ENCODE data around the gene HDAC10. TPM values are rescaled to one million over a fixed set of nuclear protein-coding genes. Genes with fewer than 3 reads are reported as not detected.

HDAC10 gene
- total and polyA plus RNA-seq, 10 of the 15 experiments (the other 5 are each of a cell fraction or from before 2014, with no cell fraction given), result 0.26 to 48.6 (median 5.0) TPM

DNA sequence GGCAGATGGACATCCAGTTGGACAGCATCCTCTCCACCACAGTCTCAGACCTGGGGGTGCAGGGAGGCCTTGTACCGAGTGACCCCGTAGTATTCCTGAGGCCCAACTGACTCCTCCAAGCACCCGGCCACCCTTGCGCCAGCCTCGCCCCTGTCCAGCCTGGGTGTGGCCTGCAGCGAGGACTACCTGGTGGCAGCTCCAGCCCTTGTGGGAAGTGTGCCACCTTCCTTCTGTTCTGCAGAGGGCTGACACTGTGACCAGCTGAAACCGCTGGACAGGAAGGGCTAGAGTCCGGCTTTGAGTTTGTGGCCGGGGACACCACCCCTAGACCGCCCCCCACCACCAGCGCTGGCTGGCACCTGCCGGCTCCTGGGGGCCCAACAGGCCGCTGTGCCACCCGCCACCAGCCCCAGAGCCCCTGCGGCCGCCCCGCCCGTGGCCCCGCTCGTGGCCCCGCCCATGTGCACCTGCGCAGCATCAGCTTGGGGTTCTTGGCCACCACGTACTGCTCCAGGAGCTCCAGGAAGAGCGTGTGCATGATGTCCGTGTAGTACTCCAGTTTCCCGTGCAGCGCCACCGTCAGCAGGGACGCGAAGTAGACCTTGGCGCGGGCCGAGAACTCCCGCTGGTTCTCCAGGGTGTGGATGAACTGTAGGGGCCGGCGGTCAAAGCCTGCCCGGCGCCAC, 29.1 kb upstream of the HDAC10 start:
- H2AFZ ChIP-seq (ENCODE audit: control insufficient read depth, low read depth, low read length), result no peak overlapping the region
- 89% methylated on average over 13 of the region's 38 CpGs for WGBS (ENCODE audit: insufficient coverage, insufficient replicate concordance, low lambda C conversion rate, missing lambda C conversion rate)
- POLR2A ChIA-PET, result no interaction called here
- no peaks in the 10 kb centered on the region for H3K9me3 ChIP-seq (replicated peaks; ENCODE audit: control insufficient read depth, insufficient read depth, low read length)
- H3K36me3 ChIP-seq (ENCODE audit: control insufficient read depth in 2 of 2, insufficient read depth in 2 of 2, low read length in 1 of 2), result peaks cover 0 to 45% of the 10 kb centered on the region in 2 experiments; a peak in 3 of 4 replicates
- no peak overlapping the region for H3K27ac ChIP-seq (ENCODE audit: control insufficient read depth, insufficient read depth)
- no peaks in the 10 kb centered on the region for H3K4me1 ChIP-seq (ENCODE audit: control insufficient read depth, insufficient read depth, low read length)
- no peaks in the 10 kb centered on the region for H4K20me1 ChIP-seq (ENCODE audit: control insufficient read depth, insufficient read depth)
- SMC1A ChIA-PET (ENCODE audit: uncharacterized antibody, unreplicated experiment), result no interaction called here
- RAD21 ChIA-PET (ENCODE audit: unreplicated experiment), result interaction anchor here (0.6 to 0.9 kb wide), 2 partner anchors 26 to 35 kb away, joined by 3 read pairs; no protein-coding TSS in a partner anchor
- no peak overlapping the region for H3K4me3 ChIP-seq
- ATAC-seq, result no peak
- no peak for TF ChIP-seq JUNB (IDR thresholded peaks at IDR 0.05)
- TF ChIP-seq, protein P1, sequence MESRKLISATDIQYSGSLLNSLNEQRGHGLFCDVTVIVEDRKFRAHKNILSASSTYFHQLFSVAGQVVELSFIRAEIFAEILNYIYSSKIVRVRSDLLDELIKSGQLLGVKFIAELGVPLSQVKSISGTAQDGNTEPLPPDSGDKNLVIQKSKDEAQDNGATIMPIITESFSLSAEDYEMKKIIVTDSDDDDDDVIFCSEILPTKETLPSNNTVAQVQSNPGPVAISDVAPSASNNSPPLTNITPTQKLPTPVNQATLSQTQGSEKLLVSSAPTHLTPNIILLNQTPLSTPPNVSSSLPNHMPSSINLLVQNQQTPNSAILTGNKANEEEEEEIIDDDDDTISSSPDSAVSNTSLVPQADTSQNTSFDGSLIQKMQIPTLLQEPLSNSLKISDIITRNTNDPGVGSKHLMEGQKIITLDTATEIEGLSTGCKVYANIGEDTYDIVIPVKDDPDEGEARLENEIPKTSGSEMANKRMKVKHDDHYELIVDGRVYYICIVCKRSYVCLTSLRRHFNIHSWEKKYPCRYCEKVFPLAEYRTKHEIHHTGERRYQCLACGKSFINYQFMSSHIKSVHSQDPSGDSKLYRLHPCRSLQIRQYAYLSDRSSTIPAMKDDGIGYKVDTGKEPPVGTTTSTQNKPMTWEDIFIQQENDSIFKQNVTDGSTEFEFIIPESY (IDR thresholded peaks at IDR 0.05), result no peak
- no peak for TF ChIP-seq IKZF1 (conservative IDR thresholded peaks at IDR 0.05)
- no peak for TF ChIP-seq ZBED1 (IDR thresholded peaks at IDR 0.05; ENCODE audit: borderline replicate concordance)
- TF ChIP-seq HCFC1 (IDR thresholded peaks at IDR 0.05; ENCODE audit: low read length), result no peak
- TF ChIP-seq STAT3 (IDR thresholded peaks at IDR 0.05; ENCODE audit: low read depth, low read length), result no peak
- TF ChIP-seq, protein P2, sequence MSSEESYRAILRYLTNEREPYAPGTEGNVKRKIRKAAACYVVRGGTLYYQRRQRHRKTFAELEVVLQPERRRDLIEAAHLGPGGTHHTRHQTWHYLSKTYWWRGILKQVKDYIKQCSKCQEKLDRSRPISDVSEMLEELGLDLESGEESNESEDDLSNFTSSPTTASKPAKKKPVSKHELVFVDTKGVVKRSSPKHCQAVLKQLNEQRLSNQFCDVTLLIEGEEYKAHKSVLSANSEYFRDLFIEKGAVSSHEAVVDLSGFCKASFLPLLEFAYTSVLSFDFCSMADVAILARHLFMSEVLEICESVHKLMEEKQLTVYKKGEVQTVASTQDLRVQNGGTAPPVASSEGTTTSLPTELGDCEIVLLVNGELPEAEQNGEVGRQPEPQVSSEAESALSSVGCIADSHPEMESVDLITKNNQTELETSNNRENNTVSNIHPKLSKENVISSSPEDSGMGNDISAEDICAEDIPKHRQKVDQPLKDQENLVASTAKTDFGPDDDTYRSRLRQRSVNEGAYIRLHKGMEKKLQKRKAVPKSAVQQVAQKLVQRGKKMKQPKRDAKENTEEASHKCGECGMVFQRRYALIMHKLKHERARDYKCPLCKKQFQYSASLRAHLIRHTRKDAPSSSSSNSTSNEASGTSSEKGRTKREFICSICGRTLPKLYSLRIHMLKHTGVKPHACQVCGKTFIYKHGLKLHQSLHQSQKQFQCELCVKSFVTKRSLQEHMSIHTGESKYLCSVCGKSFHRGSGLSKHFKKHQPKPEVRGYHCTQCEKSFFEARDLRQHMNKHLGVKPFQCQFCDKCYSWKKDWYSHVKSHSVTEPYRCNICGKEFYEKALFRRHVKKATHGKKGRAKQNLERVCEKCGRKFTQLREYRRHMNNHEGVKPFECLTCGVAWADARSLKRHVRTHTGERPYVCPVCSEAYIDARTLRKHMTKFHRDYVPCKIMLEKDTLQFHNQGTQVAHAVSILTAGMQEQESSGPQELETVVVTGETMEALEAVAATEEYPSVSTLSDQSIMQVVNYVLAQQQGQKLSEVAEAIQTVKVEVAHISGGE (CRISPR knock-in tag; IDR thresholded peaks at IDR 0.05), result no peak
- no peak for TF ChIP-seq SMAD5 (IDR thresholded peaks at IDR 0.05; ENCODE audit: low read depth)
- no peak for TF ChIP-seq EGR1 (IDR thresholded peaks at IDR 0.05; ENCODE audit: borderline replicate concordance in 1 of 2, low read depth in 2 of 2, low read length in 2 of 2)
- no peak for TF ChIP-seq ASH2L (IDR thresholded peaks at IDR 0.05; ENCODE audit: borderline replicate concordance, low read depth)
- TF ChIP-seq, protein P3, sequence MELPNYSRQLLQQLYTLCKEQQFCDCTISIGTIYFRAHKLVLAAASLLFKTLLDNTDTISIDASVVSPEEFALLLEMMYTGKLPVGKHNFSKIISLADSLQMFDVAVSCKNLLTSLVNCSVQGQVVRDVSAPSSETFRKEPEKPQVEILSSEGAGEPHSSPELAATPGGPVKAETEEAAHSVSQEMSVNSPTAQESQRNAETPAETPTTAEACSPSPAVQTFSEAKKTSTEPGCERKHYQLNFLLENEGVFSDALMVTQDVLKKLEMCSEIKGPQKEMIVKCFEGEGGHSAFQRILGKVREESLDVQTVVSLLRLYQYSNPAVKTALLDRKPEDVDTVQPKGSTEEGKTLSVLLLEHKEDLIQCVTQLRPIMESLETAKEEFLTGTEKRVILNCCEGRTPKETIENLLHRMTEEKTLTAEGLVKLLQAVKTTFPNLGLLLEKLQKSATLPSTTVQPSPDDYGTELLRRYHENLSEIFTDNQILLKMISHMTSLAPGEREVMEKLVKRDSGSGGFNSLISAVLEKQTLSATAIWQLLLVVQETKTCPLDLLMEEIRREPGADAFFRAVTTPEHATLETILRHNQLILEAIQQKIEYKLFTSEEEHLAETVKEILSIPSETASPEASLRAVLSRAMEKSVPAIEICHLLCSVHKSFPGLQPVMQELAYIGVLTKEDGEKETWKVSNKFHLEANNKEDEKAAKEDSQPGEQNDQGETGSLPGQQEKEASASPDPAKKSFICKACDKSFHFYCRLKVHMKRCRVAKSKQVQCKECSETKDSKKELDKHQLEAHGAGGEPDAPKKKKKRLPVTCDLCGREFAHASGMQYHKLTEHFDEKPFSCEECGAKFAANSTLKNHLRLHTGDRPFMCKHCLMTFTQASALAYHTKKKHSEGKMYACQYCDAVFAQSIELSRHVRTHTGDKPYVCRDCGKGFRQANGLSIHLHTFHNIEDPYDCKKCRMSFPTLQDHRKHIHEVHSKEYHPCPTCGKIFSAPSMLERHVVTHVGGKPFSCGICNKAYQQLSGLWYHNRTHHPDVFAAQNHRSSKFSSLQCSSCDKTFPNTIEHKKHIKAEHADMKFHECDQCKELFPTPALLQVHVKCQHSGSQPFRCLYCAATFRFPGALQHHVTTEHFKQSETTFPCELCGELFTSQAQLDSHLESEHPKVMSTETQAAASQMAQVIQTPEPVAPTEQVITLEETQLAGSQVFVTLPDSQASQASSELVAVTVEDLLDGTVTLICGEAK (IDR thresholded peaks at IDR 0.05; ENCODE audit: borderline replicate concordance), result no peak
- H3K79me2 ChIP-seq (ENCODE audit: control insufficient read depth, insufficient read depth, low read length), result no peaks in the 10 kb centered on the region
- H3K9ac ChIP-seq (ENCODE audit: control insufficient read depth, insufficient read depth, low read length), result no peak overlapping the region
- no peak overlapping the region for H3K4me2 ChIP-seq (ENCODE audit: control insufficient read depth, insufficient read depth)
- intact Hi-C loops (cut with micrococcal nuclease; ENCODE audit: unreplicated experiment) (no loop called here), in situ Hi-C loops (cut with MboI) (no loop called here)
- no TSS peak for BruUV-seq (replicated peaks)
- FAIRE-seq, result no peak
- CTCF ChIA-PET, result interaction anchor here (1.6 kb wide), 1 partner anchor 46 kb away, joined by 3 read pairs; no protein-coding TSS in a partner anchor
- no peak for DNase-seq (ENCODE audit: low read depth, low spot score)
- H3K27me3 ChIP-seq (replicated peaks in 1 of 2; ENCODE audit: control insufficient read depth in 2 of 2, insufficient read depth in 2 of 2, low read length in 1 of 2), result no peaks in the 10 kb centered on the region

All from GM12878 (cell line).